Breast epithelium (tissue), 3 donors: ENCODE data around the gene AHCTF1.

Source experiments
- CTCF ChIP-seq, 3 donors: fragments of 450-650 bp; IDR thresholded peaks; one replicate each; pipeline ENCODE4 v1.5.1; 2016 to 2017; ENCODE audit warnings: antibody characterized with exemption in 3 of 3, mild to moderate bottlenecking in 3 of 3, moderate library complexity in 3 of 3
- POLR2A ChIP-seq: fragments of 450-650 bp; IDR thresholded peaks from one replicate; pipeline ENCODE4 v1.6.1; 2016; ENCODE audit warnings: antibody characterized with exemption, mild to moderate bottlenecking, moderate library complexity
- POLR2AphosphoS5 ChIP-seq, 3 donors: sonication (generic); formaldehyde crosslinking; IDR thresholded peaks; one replicate each; pipeline ENCODE4 v1.6.1; 2017; ENCODE audit warnings: antibody characterized with exemption in 3 of 3

- TF ChIP-seq CTCF (IDR thresholded peaks at IDR 0.05) (no peak), POLR2A (no peak), POLR2AphosphoS5 (IDR thresholded peaks at IDR 0.05) (no peak)
These were observed 10.3 kb downstream of the AHCTF1 start for GRCh38 chr1:246921481-246921880.
